Measurements from ENCODE around the gene DNAH9.

Gene DNAH9

DNA sequence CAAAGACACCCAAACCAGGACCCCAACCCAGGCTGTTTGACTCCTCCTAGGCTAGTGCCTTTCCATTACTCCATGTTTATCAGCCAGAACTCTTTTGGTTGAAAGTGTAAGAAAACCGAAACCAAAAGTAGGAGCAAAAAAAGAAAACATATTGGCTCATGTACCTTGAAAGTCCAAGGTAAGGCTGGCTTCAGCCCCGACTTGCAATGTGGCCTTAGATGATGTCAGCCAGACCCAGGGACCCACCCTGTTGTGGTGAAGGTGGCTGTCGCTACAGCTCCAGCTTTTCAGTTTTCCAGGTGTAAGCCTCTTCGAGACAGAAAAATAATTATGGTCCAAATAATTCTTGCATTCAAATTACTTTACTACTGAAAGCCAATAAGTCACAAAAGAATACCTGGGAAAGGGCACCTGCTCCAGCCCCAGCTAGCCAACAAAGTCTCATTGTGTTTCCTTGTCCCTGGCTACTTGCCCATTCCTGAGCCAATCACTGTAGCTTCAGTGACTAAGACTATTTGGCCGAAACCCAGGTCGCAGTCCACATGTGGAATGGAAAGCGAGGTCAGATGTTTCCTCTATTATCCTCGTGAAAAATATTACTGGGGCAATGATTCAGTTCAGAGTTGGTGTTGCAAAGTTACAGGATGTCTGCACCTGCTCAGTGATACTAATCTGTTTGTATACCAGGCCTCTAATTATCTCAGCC lies 20.7 kb downstream of the DNAH9 start:
- DNase-seq (ENCODE audit: low read depth, low spot score) = no peak

DNA sequence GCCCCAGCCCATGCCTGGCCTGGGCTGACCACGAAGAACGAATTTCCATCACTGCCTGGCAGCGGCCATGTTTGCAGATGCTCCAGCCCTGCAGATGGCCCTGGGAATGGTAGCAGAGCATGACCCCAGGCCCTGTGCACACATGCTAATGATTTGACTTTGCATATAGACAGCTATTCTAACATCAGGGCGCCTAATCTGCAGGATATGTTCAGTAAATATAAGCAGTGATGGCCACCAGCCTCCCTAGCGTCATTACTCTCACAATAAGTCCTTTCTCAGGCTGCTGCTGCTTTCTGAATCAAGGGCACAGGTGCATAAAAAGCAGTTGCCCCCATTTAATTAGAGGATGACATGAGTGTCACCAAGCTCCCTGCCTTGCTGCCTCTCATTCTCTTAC lies 24.2 kb downstream of the DNAH9 start:
- TF ChIP-seq, protein P1, sequence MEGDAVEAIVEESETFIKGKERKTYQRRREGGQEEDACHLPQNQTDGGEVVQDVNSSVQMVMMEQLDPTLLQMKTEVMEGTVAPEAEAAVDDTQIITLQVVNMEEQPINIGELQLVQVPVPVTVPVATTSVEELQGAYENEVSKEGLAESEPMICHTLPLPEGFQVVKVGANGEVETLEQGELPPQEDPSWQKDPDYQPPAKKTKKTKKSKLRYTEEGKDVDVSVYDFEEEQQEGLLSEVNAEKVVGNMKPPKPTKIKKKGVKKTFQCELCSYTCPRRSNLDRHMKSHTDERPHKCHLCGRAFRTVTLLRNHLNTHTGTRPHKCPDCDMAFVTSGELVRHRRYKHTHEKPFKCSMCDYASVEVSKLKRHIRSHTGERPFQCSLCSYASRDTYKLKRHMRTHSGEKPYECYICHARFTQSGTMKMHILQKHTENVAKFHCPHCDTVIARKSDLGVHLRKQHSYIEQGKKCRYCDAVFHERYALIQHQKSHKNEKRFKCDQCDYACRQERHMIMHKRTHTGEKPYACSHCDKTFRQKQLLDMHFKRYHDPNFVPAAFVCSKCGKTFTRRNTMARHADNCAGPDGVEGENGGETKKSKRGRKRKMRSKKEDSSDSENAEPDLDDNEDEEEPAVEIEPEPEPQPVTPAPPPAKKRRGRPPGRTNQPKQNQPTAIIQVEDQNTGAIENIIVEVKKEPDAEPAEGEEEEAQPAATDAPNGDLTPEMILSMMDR (IDR thresholded peaks at IDR 0.05; ENCODE audit: low read depth, low read length) = no peak
- H3K4me3 ChIP-seq (ENCODE audit: low read depth, low read length) = no peak overlapping the region
- in situ Hi-C loops (cut with HindIII; ENCODE audit: low sequenced_read_pairs) = no loop called here
- no peak for DNase-seq (ENCODE audit: low read depth, low spot score)

More for the DNA sequence above, 20.7 kb downstream of the DNAH9 start:
- TF ChIP-seq, protein P1 (IDR thresholded peaks at IDR 0.05; ENCODE audit: low read depth, low read length) = no peak
- no peak overlapping the region for H3K4me3 ChIP-seq (ENCODE audit: low read depth, low read length)
- in situ Hi-C loops (cut with HindIII; ENCODE audit: low sequenced_read_pairs) = no loop called here

DNA sequence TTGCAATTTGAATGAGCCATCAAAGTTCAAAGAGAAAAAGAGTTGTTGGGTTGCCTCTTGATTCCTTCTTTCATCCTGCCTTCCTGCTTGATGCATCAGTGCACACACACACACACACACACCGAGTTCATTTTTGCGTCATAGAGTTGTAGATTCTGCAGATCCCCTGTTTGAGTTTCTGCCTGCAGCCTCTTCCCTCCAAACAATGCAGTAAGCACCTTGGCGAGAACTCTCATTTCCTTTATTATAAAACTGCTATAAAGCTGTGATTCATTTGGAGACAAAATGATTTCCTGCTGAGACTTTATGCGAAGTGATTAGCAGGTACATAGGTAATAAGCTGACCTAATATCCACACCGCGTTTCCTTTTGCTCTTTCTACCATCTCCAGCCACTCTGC lies 26.7 kb downstream of the DNAH9 start:
- DNase-seq (ENCODE audit: low read depth, low spot score) = no peak
- TF ChIP-seq, protein P1 (IDR thresholded peaks at IDR 0.05; ENCODE audit: low read depth, low read length) = no peak
- no peak overlapping the region for H3K4me3 ChIP-seq (ENCODE audit: low read depth, low read length)
- in situ Hi-C loops (cut with HindIII; ENCODE audit: low sequenced_read_pairs) = no loop called here

DNA sequence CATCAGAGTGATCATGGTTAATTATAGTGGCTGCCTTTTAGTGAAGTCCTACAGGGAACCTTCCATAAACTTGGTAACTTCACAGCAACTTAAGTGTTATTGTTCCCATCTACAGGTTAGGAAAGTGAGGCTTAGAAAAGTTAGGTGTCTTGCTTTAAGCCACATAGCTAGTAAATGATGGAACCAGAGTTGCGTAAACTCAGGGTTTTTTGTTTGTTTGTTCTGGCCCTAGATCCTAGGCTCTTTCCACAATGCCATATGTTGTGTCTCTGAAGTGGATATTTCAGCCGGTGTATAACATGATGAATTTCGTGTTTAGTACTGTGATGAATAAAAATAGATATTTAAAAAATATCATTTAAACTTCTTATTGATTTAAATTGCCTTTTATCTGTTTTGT lies 27.6 kb downstream of the DNAH9 start:
- TF ChIP-seq, protein P1 (IDR thresholded peaks at IDR 0.05; ENCODE audit: low read depth, low read length) = no peak
- DNase-seq (ENCODE audit: low read depth, low spot score) = no peak
- in situ Hi-C loops (cut with HindIII; ENCODE audit: low sequenced_read_pairs) = no loop called here
- H3K4me3 ChIP-seq (ENCODE audit: low read depth, low read length) = no peak overlapping the region

DNA sequence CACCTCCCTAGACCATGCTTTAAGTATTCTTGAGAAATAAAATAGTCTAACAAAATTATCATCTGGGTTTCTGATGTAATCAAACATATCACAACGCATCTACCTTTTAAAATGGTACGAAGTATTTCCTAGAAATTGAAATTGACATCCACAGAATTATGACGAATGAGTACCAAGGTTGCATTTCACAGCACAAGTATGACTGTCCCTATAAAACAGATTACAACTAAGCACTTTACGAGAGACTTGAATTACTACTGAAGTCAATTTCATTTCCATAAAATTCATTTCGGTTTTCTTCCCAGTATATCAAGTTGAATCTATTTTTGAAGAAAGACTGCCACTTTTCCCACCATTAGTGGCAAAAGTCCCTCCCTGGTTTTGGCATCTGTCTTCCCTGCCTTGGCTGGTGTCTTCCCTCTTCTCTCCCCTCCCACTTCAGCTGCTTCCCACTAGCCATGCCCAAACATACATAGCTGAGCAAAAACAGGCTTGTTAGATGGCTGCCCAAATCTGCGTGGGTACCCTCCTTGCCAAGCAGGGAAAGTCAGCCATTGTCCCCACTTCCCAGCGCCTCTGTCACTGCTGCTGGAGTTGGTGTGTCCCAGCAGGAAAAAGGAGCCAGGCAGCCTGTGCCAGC lies 29.2 kb downstream of the DNAH9 start:
- DNase-seq (ENCODE audit: low read depth, low spot score) = no peak
- in situ Hi-C loops (cut with HindIII; ENCODE audit: low sequenced_read_pairs) = no loop called here
- TF ChIP-seq, protein P1 (IDR thresholded peaks at IDR 0.05; ENCODE audit: low read depth, low read length) = no peak
- no peak overlapping the region for H3K4me3 ChIP-seq (ENCODE audit: low read depth, low read length)

DNA sequence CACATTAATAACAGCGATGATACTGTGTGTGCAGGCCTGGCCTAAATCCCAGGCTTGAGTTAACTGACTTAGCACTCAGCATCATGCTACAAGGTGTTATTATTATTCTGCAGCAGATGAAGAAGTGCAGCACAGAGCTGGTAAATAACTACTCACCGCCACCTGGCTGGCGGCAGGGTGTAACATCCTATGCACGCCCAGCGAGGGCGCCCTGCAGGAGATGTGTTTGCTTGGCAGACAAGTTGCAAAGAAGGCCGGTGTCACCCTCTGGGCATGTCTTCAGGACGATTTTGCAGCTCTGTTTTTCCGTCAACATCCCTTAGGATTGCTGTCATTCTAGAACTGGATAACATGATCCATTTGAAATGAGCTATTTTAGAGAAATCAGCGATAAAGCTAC lies 30.1 kb downstream of the DNAH9 start:
- in situ Hi-C loops (cut with HindIII; ENCODE audit: low sequenced_read_pairs) = no loop called here
- no peak for DNase-seq (ENCODE audit: low read depth, low spot score)
- no peak overlapping the region for H3K4me3 ChIP-seq (ENCODE audit: low read depth, low read length)
- TF ChIP-seq, protein P1 (IDR thresholded peaks at IDR 0.05; ENCODE audit: low read depth, low read length) = no peak
